DOHH2 (cell line): Measurements from ENCODE around the gene FSTL4.

Experiments used
- H3F3A ChIP-seq: fragments of 200-600 bp; sonication (generic), shearing (Covaris generic); 2 replicates; pipeline ENCODE4 v1.6.0; 2016; ENCODE audit warnings: antibody characterized with exemption, mild to moderate bottlenecking; ENCODE audit not compliant: control insufficient read depth, insufficient read depth
- H3K27ac ChIP-seq: fragments of 200-600 bp; sonication (generic); 2 replicates; pipeline ENCODE4 v1.5.1; 2014; ENCODE audit warnings: low read depth, mild to moderate bottlenecking, low read length, moderate library complexity
- H3K27me3 ChIP-seq: fragments of 200-600 bp; sonication (generic); 2 replicates; pipeline ENCODE4 v1.6.1; 2014; ENCODE audit warnings: mild to moderate bottlenecking, low read length, mixed read lengths; ENCODE audit not compliant: control insufficient read depth
- H3K36me3 ChIP-seq: fragments of 200-600 bp; sonication (generic); 2 replicates; pipeline ENCODE4 v1.6.1; 2014; ENCODE audit warnings: mild to moderate bottlenecking, low read length, moderate library complexity, mixed read lengths; ENCODE audit not compliant: control insufficient read depth
- H3K4me1 ChIP-seq: fragments of 200-600 bp; sonication (generic); 2 replicates; pipeline ENCODE4 v1.6.1; 2014; ENCODE audit warnings: mild to moderate bottlenecking, low read length, mixed read lengths; ENCODE audit not compliant: control insufficient read depth
- H3K4me2 ChIP-seq: fragments of 200-600 bp; sonication (generic); 2 replicates; pipeline ENCODE4 v1.6.0; 2014; ENCODE audit warnings: mild to moderate bottlenecking, low read length, moderate library complexity
- H3K4me3 ChIP-seq: fragments of 200-600 bp; sonication (generic); 2 replicates; pipeline ENCODE4 v1.5.1; 2014; ENCODE audit warnings: mild to moderate bottlenecking, low read length, mixed read lengths
- H3K79me2 ChIP-seq: fragments of 200-600 bp; sonication (generic); 2 replicates; pipeline ENCODE4 v1.6.1; 2014; ENCODE audit warnings: mild to moderate bottlenecking, low read length, mixed read lengths; ENCODE audit not compliant: control insufficient read depth
- H3K9me2 ChIP-seq: fragments of 200-600 bp; sonication (generic); replicated peaks from 2 replicates; pipeline ENCODE4 v1.6.1; 2014; ENCODE audit warnings: mild to moderate bottlenecking, low read length, mixed read lengths; ENCODE audit not compliant: control insufficient read depth
- H3K9me3 ChIP-seq: fragments of 200-600 bp; sonication (generic); 2 replicates; pipeline ENCODE4 v1.6.1; 2014; ENCODE audit warnings: antibody characterized with exemption, low read length, mixed read lengths; ENCODE audit not compliant: control insufficient read depth, insufficient read depth
- H4K20me1 ChIP-seq: fragments of 200-600 bp; sonication (generic); 2 replicates; pipeline ENCODE4 v1.6.0; 2014; ENCODE audit warnings: low read depth, mild to moderate bottlenecking, antibody characterized with exemption, low read length, moderate library complexity; ENCODE audit not compliant: control insufficient read depth, insufficient read depth
- EZH2phosphoT487 ChIP-seq: fragments of 200-600 bp; sonication (generic); IDR thresholded peaks from 2 replicates; pipeline ENCODE4 v1.6.1; 2017; ENCODE audit warnings: borderline replicate concordance, mild to moderate bottlenecking, antibody characterized with exemption, low read length, moderate library complexity, mixed read lengths
- TF ChIP-seq, protein P1 (sequence below): fragments of 200-600 bp; sonication (generic); IDR thresholded peaks from one replicate; pipeline ENCODE4 v1.5.1; 2014; ENCODE audit warnings: antibody characterized with exemption, mild to moderate bottlenecking, low read depth, low read length; ENCODE audit not compliant: poor library complexity, severe bottlenecking

FSTL4 gene

DNA sequence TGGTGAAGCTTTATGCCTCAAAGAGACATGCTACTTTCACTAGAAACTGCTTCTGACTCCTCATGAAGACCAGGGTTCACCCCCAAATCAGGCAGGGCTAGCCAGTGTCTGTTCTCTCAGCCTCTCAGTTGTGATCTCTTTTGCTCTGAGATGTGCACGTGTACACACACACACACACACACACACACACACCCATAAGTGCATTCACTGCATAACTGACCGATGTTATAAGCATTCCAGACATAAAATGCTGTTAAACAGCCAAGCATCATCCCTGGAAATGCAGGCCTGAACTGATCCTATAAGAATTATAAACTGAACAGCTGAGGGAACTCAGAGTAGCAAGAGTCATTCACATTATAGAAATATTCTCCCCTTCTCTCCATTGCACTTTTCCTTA lies 85.0 kb downstream of the FSTL4 start:
- H3K27me3 ChIP-seq = peaks cover 3% of the 10 kb centered on the region; the same call in 1 of the 2 replicates
- H3K79me2 ChIP-seq = no peaks in the 10 kb centered on the region
- H3K9me3 ChIP-seq = no peaks in the 10 kb centered on the region
- no peak overlapping the region for H3K27ac ChIP-seq
- no peak overlapping the region for H3K4me2 ChIP-seq
- no peaks in the 10 kb centered on the region for H4K20me1 ChIP-seq
- H3K4me1 ChIP-seq = no peaks in the 10 kb centered on the region
- no peak overlapping the region for H3K4me3 ChIP-seq
- no peaks in the 10 kb centered on the region for H3K9me2 ChIP-seq
- H3F3A ChIP-seq = no peaks in the 10 kb centered on the region
- H3K36me3 ChIP-seq = no peaks in the 10 kb centered on the region
- no peak for TF ChIP-seq EZH2phosphoT487
- TF ChIP-seq, protein P1, sequence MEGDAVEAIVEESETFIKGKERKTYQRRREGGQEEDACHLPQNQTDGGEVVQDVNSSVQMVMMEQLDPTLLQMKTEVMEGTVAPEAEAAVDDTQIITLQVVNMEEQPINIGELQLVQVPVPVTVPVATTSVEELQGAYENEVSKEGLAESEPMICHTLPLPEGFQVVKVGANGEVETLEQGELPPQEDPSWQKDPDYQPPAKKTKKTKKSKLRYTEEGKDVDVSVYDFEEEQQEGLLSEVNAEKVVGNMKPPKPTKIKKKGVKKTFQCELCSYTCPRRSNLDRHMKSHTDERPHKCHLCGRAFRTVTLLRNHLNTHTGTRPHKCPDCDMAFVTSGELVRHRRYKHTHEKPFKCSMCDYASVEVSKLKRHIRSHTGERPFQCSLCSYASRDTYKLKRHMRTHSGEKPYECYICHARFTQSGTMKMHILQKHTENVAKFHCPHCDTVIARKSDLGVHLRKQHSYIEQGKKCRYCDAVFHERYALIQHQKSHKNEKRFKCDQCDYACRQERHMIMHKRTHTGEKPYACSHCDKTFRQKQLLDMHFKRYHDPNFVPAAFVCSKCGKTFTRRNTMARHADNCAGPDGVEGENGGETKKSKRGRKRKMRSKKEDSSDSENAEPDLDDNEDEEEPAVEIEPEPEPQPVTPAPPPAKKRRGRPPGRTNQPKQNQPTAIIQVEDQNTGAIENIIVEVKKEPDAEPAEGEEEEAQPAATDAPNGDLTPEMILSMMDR = no peak

DNA sequence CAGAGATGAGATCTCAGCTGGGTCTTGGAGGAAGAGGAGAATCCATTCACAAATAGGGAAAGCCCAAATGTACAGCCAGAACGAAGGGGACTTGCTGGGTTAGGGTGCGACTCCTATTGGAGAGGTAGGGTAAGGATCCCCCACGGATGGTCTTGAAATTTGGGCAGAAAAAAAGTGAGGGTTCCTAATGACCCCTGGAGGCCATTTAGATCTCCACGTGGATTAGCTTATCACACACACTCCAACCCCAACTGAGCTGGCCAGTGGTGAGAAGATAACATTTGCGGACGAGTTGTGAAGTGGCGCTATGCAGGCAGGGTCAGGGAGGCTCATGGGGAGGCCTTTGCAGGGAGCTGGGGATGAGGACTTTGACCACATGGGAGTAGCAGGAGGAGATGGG lies 86.0 kb downstream of the FSTL4 start:
- H4K20me1 ChIP-seq = no peaks in the 10 kb centered on the region
- H3K4me1 ChIP-seq = no peaks in the 10 kb centered on the region
- peaks cover 8% of the 10 kb centered on the region for H3K27me3 ChIP-seq
- no peak for TF ChIP-seq EZH2phosphoT487
- TF ChIP-seq, protein P1 = no peak
- H3F3A ChIP-seq = no peaks in the 10 kb centered on the region
- H3K9me2 ChIP-seq = no peaks in the 10 kb centered on the region
- no peaks in the 10 kb centered on the region for H3K36me3 ChIP-seq
- no peak overlapping the region for H3K4me3 ChIP-seq
- no peaks in the 10 kb centered on the region for H3K9me3 ChIP-seq
- no peak overlapping the region for H3K4me2 ChIP-seq
- H3K79me2 ChIP-seq = no peaks in the 10 kb centered on the region
- H3K27ac ChIP-seq = no peak overlapping the region

DNA sequence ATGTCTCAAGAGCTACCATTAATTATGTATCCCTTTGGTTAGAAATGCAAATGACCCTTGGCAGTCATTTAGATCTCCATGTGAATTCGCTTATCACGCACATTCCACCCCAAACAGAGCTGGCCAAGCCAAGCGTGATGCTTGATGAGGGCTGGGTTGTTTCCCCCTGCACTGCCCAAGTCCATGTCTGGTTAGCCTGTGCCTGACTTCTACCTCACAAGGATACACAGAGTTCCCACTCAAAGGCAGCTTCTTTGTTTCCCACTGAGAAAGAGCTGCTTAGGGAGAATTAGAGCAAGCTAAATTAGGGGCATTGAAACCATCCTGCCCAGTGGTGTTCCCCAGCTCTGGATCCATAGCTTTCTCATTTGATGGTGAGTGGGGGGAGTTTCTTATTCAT lies 87.2 kb downstream of the FSTL4 start:
- H3K9me2 ChIP-seq = no peaks in the 10 kb centered on the region
- no peaks in the 10 kb centered on the region for H3K9me3 ChIP-seq
- TF ChIP-seq, protein P1 = no peak
- no peak for TF ChIP-seq EZH2phosphoT487
- H3K36me3 ChIP-seq = no peaks in the 10 kb centered on the region
- H3F3A ChIP-seq = no peaks in the 10 kb centered on the region
- H3K4me3 ChIP-seq = no peak overlapping the region
- no peaks in the 10 kb centered on the region for H3K79me2 ChIP-seq
- H3K4me1 ChIP-seq = no peaks in the 10 kb centered on the region
- no peaks in the 10 kb centered on the region for H4K20me1 ChIP-seq
- H3K27me3 ChIP-seq = peaks cover 15% of the 10 kb centered on the region
- no peak overlapping the region for H3K27ac ChIP-seq
- no peak overlapping the region for H3K4me2 ChIP-seq

DNA sequence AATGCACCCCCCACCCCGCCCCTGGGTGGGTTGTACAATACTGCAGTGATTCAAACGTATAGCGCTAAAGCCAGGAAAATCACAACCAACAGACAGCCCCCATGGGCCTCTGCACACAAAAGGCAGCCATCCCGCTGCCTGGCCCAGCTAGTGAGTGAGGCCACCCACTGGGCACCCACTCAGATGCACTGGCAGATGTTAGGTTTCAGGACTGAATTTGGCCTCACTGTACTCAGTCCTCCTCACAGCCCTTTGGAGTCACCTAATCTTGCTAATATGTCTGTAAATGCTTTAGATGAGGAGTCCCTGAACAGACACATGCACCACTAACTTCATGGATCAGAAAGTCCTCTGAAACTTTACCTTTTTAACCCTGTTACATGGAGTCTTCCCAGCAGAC lies 87.7 kb downstream of the FSTL4 start:
- no peaks in the 10 kb centered on the region for H3K9me2 ChIP-seq
- no peak overlapping the region for H3K4me3 ChIP-seq
- H3K9me3 ChIP-seq = no peaks in the 10 kb centered on the region
- no peaks in the 10 kb centered on the region for H3F3A ChIP-seq
- no peak overlapping the region for H3K4me2 ChIP-seq
- no peaks in the 10 kb centered on the region for H4K20me1 ChIP-seq
- H3K36me3 ChIP-seq = no peaks in the 10 kb centered on the region
- H3K79me2 ChIP-seq = no peaks in the 10 kb centered on the region
- H3K27ac ChIP-seq = no peak overlapping the region
- TF ChIP-seq, protein P1 = no peak
- TF ChIP-seq EZH2phosphoT487 = no peak
- H3K4me1 ChIP-seq = no peaks in the 10 kb centered on the region
- peaks cover 15% of the 10 kb centered on the region for H3K27me3 ChIP-seq
